IMR-90 (cell line): ENCODE measurements around the gene SEC11A. TPM values are rescaled to one million over a fixed set of nuclear protein-coding genes. Genes with fewer than 3 reads are reported as not detected.

Experiments
- ATAC-seq: fragments of 200-7000 bp; cut with Tn5 transposase; 2 replicates; pipeline ENCODE4 v1.9.1; 2020; ENCODE audit warnings: low read depth, mild to moderate bottlenecking, moderate library complexity
- BruUV-seq: library from RNA; stranded (reverse); fragments of 400-500 nt; replicated peaks from 2 replicates; lab custom pipeline; 2021; lab: Mats Ljungman, UMichigan
- CTCF ChIA-PET: fragments of 300-600 bp; formaldehyde crosslinking; extraction: SDS; loops from one replicate; lab custom pipeline; 2021; ENCODE audit warnings: antibody characterized with exemption; lab: Yijun Ruan, JAX
- POLR2A ChIA-PET: fragments of 300-600 bp; sonication (Branson Sonifier 250); formaldehyde crosslinking; loops from one replicate; lab custom pipeline; 2022; ENCODE audit warnings: antibody characterized with exemption; ENCODE audit not compliant: unreplicated experiment; lab: Charles Lee
- DNase-seq: peaks from one replicate; pipeline ENCODE4 v3.0.0; 2013
- H2AFZ ChIP-seq: replicated peaks from 2 replicates; pipeline ENCODE3; 2013; ENCODE audit warnings: low read length, mild to moderate bottlenecking; ENCODE audit not compliant: poor library complexity
- H2AK5ac ChIP-seq: 2 replicates; pipeline ENCODE4 v1.6.1; 2013; ENCODE audit warnings: low read depth, low read length, inconsistent platforms
- H2AK9ac ChIP-seq: replicated peaks from 2 replicates; pipeline ENCODE3; 2013; ENCODE audit warnings: mild to moderate bottlenecking, low read depth, low read length, moderate library complexity; ENCODE audit not compliant: poor library complexity
- H2BK120ac ChIP-seq: 2 replicates; pipeline ENCODE4 v1.6.1; 2013; ENCODE audit warnings: low read depth, low read length, inconsistent platforms
- H2BK15ac ChIP-seq: 3 replicates; pipeline ENCODE4 v1.6.1; 2013; ENCODE audit warnings: low read depth, low read length, inconsistent platforms
- H2BK20ac ChIP-seq: 2 replicates; pipeline ENCODE4 v1.6.1; 2013; ENCODE audit warnings: low read depth, mild to moderate bottlenecking, inconsistent platforms, low read length, moderate library complexity
- H2BK5ac ChIP-seq: 2 replicates; pipeline ENCODE4 v1.6.1; 2013; ENCODE audit warnings: mild to moderate bottlenecking, low read depth, low read length, inconsistent platforms; ENCODE audit not compliant: poor library complexity, severe bottlenecking
- H3K14ac ChIP-seq: replicated peaks from 2 replicates; pipeline ENCODE4 v1.6.1; 2013; ENCODE audit warnings: low read depth, low read length, inconsistent platforms
- H3K18ac ChIP-seq: 2 replicates; pipeline ENCODE4 v1.6.1; 2013; ENCODE audit warnings: low read depth, low read length, control low read depth
- H3K23ac ChIP-seq: 2 replicates; pipeline ENCODE4 v1.6.1; 2013; ENCODE audit warnings: low read depth, low read length, inconsistent platforms
- H3K27ac ChIP-seq: 2 replicates; pipeline ENCODE4 v1.5.1; 2013; ENCODE audit warnings: mild to moderate bottlenecking, control low read depth, low read length; ENCODE audit not compliant: insufficient read depth
- H3K27me3 ChIP-seq: 2 replicates; pipeline ENCODE4 v1.6.1; 2013; ENCODE audit warnings: low read length; ENCODE audit not compliant: control insufficient read depth, insufficient read depth
- H3K36me3 ChIP-seq: 2 replicates; pipeline ENCODE4 v1.6.1; 2013; ENCODE audit warnings: low read length, mixed read lengths; ENCODE audit not compliant: control insufficient read depth, insufficient read depth
- H3K4ac ChIP-seq: 2 replicates; pipeline ENCODE4 v1.6.1; 2013; ENCODE audit warnings: low read depth, low read length, inconsistent platforms
- H3K4me1 ChIP-seq: 2 replicates; pipeline ENCODE4 v1.6.1; 2013; ENCODE audit warnings: low read length, mixed read lengths; ENCODE audit not compliant: control insufficient read depth, insufficient read depth
- H3K4me2 ChIP-seq: 2 replicates; pipeline ENCODE4 v1.6.1; 2013; ENCODE audit warnings: low read depth, mild to moderate bottlenecking, control low read depth, low read length, moderate library complexity
- H3K4me3 ChIP-seq: 2 replicates; pipeline ENCODE4 v1.5.1; 2013; ENCODE audit warnings: low read depth, mild to moderate bottlenecking, control low read depth, low read length, moderate library complexity; ENCODE audit not compliant: insufficient read depth
- H3K56ac ChIP-seq: 2 replicates; pipeline ENCODE4 v1.6.1; 2013; ENCODE audit warnings: low read length, inconsistent platforms; ENCODE audit not compliant: insufficient read depth; ENCODE audit errors: extremely low read depth
- H3K79me1 ChIP-seq, 2 experiments: 2 replicates each; pipeline ENCODE4 v1.6.1; 2013; ENCODE audit warnings: low read length in 2 of 2, inconsistent platforms in 1 of 2, low read depth in 1 of 2
- H3K9ac ChIP-seq: 2 replicates; pipeline ENCODE4 v1.6.1; 2013; ENCODE audit warnings: low read depth, low read length, control low read depth
- H3K9me1 ChIP-seq: 2 replicates; pipeline ENCODE4 v1.6.1; 2013; ENCODE audit warnings: low read length, inconsistent platforms; ENCODE audit not compliant: insufficient read depth
- H3K9me3 ChIP-seq: 2 replicates; pipeline ENCODE4 v1.6.1; 2013; ENCODE audit warnings: low read length; ENCODE audit not compliant: control insufficient read depth, insufficient read depth
- H4K20me1 ChIP-seq: 2 replicates; pipeline ENCODE4 v1.6.1; 2013; ENCODE audit warnings: low read length, inconsistent platforms; ENCODE audit not compliant: insufficient read depth
- H4K5ac ChIP-seq: 2 replicates; pipeline ENCODE4 v1.6.1; 2013; ENCODE audit warnings: mild to moderate bottlenecking, low read depth, low read length, control low read depth
- H4K8ac ChIP-seq, 2 experiments: 2 replicates each; pipeline ENCODE4 v1.6.1; 2013; ENCODE audit warnings: low read depth in 2 of 2, low read length in 2 of 2, control low read depth in 1 of 2, inconsistent platforms in 1 of 2
- H4K91ac ChIP-seq: 2 replicates; pipeline ENCODE4 v1.6.1; 2013; ENCODE audit warnings: low read depth, low read length, inconsistent platforms; ENCODE audit not compliant: insufficient read depth
- CEBPB ChIP-seq: IDR thresholded peaks from 2 replicates; pipeline ENCODE4 v1.6.1; 2012; ENCODE audit warnings: low read depth, low read length, improper control_type of control experiment
- CHD1 ChIP-seq: IDR thresholded peaks from 2 replicates; pipeline ENCODE4 v1.6.1; 2012; ENCODE audit warnings: low read depth, low read length, improper control_type of control experiment
- RAD21 ChIP-seq: IDR thresholded peaks from 2 replicates; pipeline ENCODE4 v1.6.1; 2012; ENCODE audit warnings: low read length, improper control_type of control experiment
- RCOR1 ChIP-seq: IDR thresholded peaks from 2 replicates; pipeline ENCODE4 v1.6.1; 2012; ENCODE audit warnings: mild to moderate bottlenecking, low read length, improper control_type of control experiment; ENCODE audit not compliant: insufficient replicate concordance
- WGBS, 2 experiments: methylation state at CpG; one replicate each; pipeline versions ENCODE4 v1.1.5 to v1.1.7; 2013; ENCODE audit warnings: missing lambda C conversion rate in 2 of 2; ENCODE audit not compliant: insufficient read length in 1 of 2; ENCODE audit errors: extremely low coverage in 2 of 2; 5-methylcytosine and 5-hydroxymethylcytosine counted together
- dilution Hi-C: fragments of 300-500 bp; cut with HindIII; formaldehyde crosslinking; loops from one replicate; pipeline ENCODE4 v1.14.3; 2018; ENCODE audit warnings: low sequenced_read_pairs; ENCODE audit not compliant: unreplicated experiment
- in situ Hi-C: fragments of 300-500 bp; cut with MboI; formaldehyde crosslinking; loops from 3 replicates; pipeline ENCODE4 v1.14.3; 2019; ENCODE audit warnings: low sequenced_read_pairs, inconsistent platforms, mixed read lengths
- intact Hi-C: fragments of 100-400 bp; cut with micrococcal nuclease; formaldehyde crosslinking; loops from 2 replicates; pipeline ENCODE4 v1.10.0; 2022
- polyA plus RNA-seq, 3 experiments: library from polyadenylated mRNA; depleted of rRNA; stranded (reverse); fragments of >200 nt; gene quantifications; 2 replicates each; pipeline ENCODE4 v1.2.3, GENCODE V29; 2012; ENCODE audit warnings: low replicate concordance in 1 of 3
- total RNA-seq: library from RNA; depleted of rRNA; stranded (reverse); fragments of >200 nt; gene quantifications from 2 replicates; pipeline ENCODE4 v1.2.3, GENCODE V29; 2012

The SEC11A gene
- total and polyA plus RNA-seq, 2 of the 4 experiments (the other 2 are of a cell fraction): 62.4 to 108 TPM

DNA sequence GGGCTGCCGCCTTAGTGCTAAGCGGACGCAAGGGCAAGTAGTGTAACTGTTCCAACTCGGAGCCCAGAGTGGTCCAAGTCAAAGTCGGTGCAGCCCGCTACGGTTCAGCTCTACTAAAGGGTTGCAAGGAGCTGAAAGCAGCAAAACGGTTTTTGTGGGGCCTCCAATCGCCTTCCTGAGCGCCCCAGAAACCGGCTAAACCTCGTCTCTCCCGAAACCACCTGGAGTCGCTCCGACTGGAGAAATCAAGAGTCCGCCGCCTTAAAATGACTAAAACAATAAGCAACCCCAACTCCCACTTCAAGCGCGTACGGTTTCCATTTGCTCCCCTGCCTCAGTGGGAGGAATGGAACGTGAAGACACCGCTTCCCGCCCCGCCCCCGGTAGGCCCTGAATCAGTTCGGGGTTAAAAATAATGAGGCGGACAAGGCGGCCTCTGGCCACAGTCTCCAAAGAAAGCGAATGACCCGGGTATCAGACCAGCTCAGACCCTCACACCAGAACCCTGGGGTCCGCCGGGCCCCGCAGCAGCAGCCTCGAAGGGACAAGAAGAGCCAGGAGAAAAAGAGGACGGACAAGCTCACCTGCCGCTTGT, 401 bp downstream of the SEC11A start (continued):
- no peak for TF ChIP-seq RAD21

DNA sequence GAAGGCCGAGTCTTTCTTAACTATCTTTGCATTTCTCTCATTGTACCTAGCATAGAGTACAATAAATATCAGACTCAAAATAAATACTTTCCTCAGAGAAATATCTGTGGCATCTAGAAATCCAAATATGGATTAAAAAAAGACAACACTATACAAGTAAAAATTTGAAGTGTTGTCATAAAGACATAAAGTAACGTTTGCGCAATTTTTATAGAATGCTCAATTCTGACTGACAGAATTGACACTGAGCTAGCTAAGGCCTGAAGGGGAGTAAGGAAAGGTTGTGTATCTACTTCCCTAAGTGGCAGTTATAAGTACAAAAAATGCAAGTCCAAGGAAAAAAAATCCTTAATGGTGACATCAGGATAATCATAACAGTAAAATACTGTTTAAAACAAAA, 1.1 kb downstream of the SEC11A start:
- WGBS, 2 experiments: no CpG with 5 or more reads among the region's 3 CpGs
- H2BK15ac ChIP-seq: no peak overlapping the region
- no peaks in the 10 kb centered on the region; the same call in 1 of the 2 replicates for H3K9me1 ChIP-seq
- H4K20me1 ChIP-seq: peaks cover 24% of the 10 kb centered on the region; the same call in 1 of the 2 replicates
- H3K9me3 ChIP-seq: no peaks in the 10 kb centered on the region
- dilution Hi-C loops (no loop called here), intact Hi-C loops (loop anchor here (1.0 to 5.0 kb wide), 3 partner anchors 18 to 61 kb away; partner anchors contain the start of gene WDR73), in situ Hi-C loops (no loop called here)
- H2BK120ac ChIP-seq: no peak overlapping the region
- H3K56ac ChIP-seq: peak overlapping the region; percentile 63; the same call in 1 of the 2 replicates
- peak overlapping the region; percentile 82; the same call in 1 of the 2 replicates for H3K9ac ChIP-seq
- peak overlapping the region; percentile 39; the same call in 1 of the 2 replicates for H3K23ac ChIP-seq
- H2AFZ ChIP-seq: no peak overlapping the region
- H3K4ac ChIP-seq: no peak overlapping the region
- no peak overlapping the region for H4K5ac ChIP-seq
- H3K18ac ChIP-seq: no peak overlapping the region
- no peak overlapping the region for H2BK20ac ChIP-seq
- H2AK5ac ChIP-seq: no peak overlapping the region
- peak overlapping the region; percentile 41; the same call in 1 of the 2 replicates for H3K14ac ChIP-seq
- BruUV-seq: TSS peak; percentile 49
- ATAC-seq (no peak), DNase-seq (no peak)
- H2AK9ac ChIP-seq: no peak overlapping the region
- CTCF ChIA-PET: interaction anchor here (0.5 to 0.6 kb wide), 2 partner anchors 35 to 39 kb away, joined by 3 read pairs; no protein-coding TSS in a partner anchor
- POLR2A ChIA-PET: no interaction called here
- peak overlapping the region; percentile 100 for H3K4me2 ChIP-seq
- peaks cover 2% of the 10 kb centered on the region; the same call in 1 of the 2 replicates for H3K4me1 ChIP-seq
- H3K27me3 ChIP-seq: no peaks in the 10 kb centered on the region
- peak overlapping the region; percentile 9 for H2BK5ac ChIP-seq
- H4K91ac ChIP-seq: no peak overlapping the region
- no peak overlapping the region for H3K27ac ChIP-seq
- peaks cover 7 to 26% of the 10 kb centered on the region in 2 experiments for H3K79me1 ChIP-seq
- peak overlapping the region; percentile 88 for H3K4me3 ChIP-seq
- no peak overlapping the region for H4K8ac ChIP-seq
- H3K36me3 ChIP-seq: peaks cover 8% of the 10 kb centered on the region; the same call in 1 of the 2 replicates
- peak; percentile 65 for TF ChIP-seq CEBPB
- TF ChIP-seq CHD1: no peak
- TF ChIP-seq RCOR1: no peak
